ENCODE results near the gene PRSS57.

Gene PRSS57

GRCh38 chr19:676339-677105, 18.7 kb downstream of the PRSS57 start, which contains the start of gene FSTL3:
Gene FSTL3 (plus strand): TSS chr19:676392. CDS start chr19:676424, 32 bp downstream.
- DNase-seq (ENCODE audit: low read depth in 1 of 2, low spot score in 1 of 2), result no peak
- H3K27ac ChIP-seq (replicated peaks), result no peak within 1 kb of the TSS
- H3K27me3 ChIP-seq (ENCODE audit: insufficient read depth, poor library complexity, severe bottlenecking), result peaks cover 14% of the 10 kb centered on the region
- TF ChIP-seq SPI1 (IDR thresholded peaks at IDR 0.05; ENCODE audit: borderline replicate concordance, low read depth), result no peak
- 0 out of 2 replicates have a peak, but pooled peaks have one; percentile 13 for TF ChIP-seq POLR2AphosphoS5 (IDR thresholded peaks at IDR 0.05; ENCODE audit: low read depth)
- no peak within 1 kb of the TSS for H3K4me3 ChIP-seq (replicated peaks; ENCODE audit: insufficient read depth, low read length)

GRCh38 chr19:676007-676338, 19.3 kb downstream of the PRSS57 start:
- Histone ChIP-seq H3K27me3 (ENCODE audit: insufficient read depth, poor library complexity, severe bottlenecking) (peaks cover 14% of the 10 kb centered on the region), H3K27ac (replicated peaks) (no peak overlapping the region), H3K4me3 (replicated peaks; ENCODE audit: insufficient read depth, low read length) (no peak overlapping the region)
- TF ChIP-seq GABPA (IDR thresholded peaks at IDR 0.05; ENCODE audit: low read depth), result no peak
- no peak for TF ChIP-seq SPI1 (IDR thresholded peaks at IDR 0.05; ENCODE audit: borderline replicate concordance, low read depth)
- no peak for TF ChIP-seq POLR2AphosphoS5 (IDR thresholded peaks at IDR 0.05; ENCODE audit: low read depth)
- TF ChIP-seq CTCF (IDR thresholded peaks at IDR 0.05; ENCODE audit: insufficient read depth, low read length), result no peak
- TF ChIP-seq REST (IDR thresholded peaks at IDR 0.05; ENCODE audit: insufficient replicate concordance, low read depth), result no peak
- DNase-seq (ENCODE audit: low read depth in 1 of 2, low spot score in 1 of 2), result no peak

GRCh38 chr19:674282-675151, 20.7 kb downstream of the PRSS57 start:
- no peak for TF ChIP-seq GABPA (IDR thresholded peaks at IDR 0.05; ENCODE audit: low read depth)
- TF ChIP-seq REST (IDR thresholded peaks at IDR 0.05; ENCODE audit: insufficient replicate concordance, low read depth), result no peak
- no peak for TF ChIP-seq SPI1 (IDR thresholded peaks at IDR 0.05; ENCODE audit: borderline replicate concordance, low read depth)
- TF ChIP-seq POLR2AphosphoS5 (IDR thresholded peaks at IDR 0.05; ENCODE audit: low read depth), result no peak
- TF ChIP-seq CTCF (IDR thresholded peaks at IDR 0.05; ENCODE audit: insufficient read depth, low read length), result no peak

GRCh38 chr19:670609-671075, 24.6 kb downstream of the PRSS57 start:
- H3K27ac ChIP-seq (replicated peaks), result no peak overlapping the region
- H3K4me3 ChIP-seq (replicated peaks; ENCODE audit: insufficient read depth, low read length), result no peak overlapping the region
- H3K27me3 ChIP-seq (ENCODE audit: insufficient read depth, poor library complexity, severe bottlenecking), result peaks cover 6% of the 10 kb centered on the region
- no peak for DNase-seq (ENCODE audit: low read depth in 1 of 2, low spot score in 1 of 2)
- TF ChIP-seq SPI1 (IDR thresholded peaks at IDR 0.05; ENCODE audit: borderline replicate concordance, low read depth), result no peak
- no peak for TF ChIP-seq POLR2AphosphoS5 (IDR thresholded peaks at IDR 0.05; ENCODE audit: low read depth)
- TF ChIP-seq GABPA (IDR thresholded peaks at IDR 0.05; ENCODE audit: low read depth), result no peak
- no peak for TF ChIP-seq CTCF (IDR thresholded peaks at IDR 0.05; ENCODE audit: insufficient read depth, low read length)
- no peak for TF ChIP-seq REST (IDR thresholded peaks at IDR 0.05; ENCODE audit: insufficient replicate concordance, low read depth)

More at GRCh38 chr19:674282-675151, 20.7 kb downstream of the PRSS57 start:
- H3K27me3 ChIP-seq (ENCODE audit: insufficient read depth, poor library complexity, severe bottlenecking), result peaks cover 14% of the 10 kb centered on the region
- DNase-seq (ENCODE audit: low read depth in 1 of 2, low spot score in 1 of 2), result no peak
- no peak overlapping the region for H3K4me3 ChIP-seq (replicated peaks; ENCODE audit: insufficient read depth, low read length)
- H3K27ac ChIP-seq (replicated peaks), result no peak overlapping the region
